Thymus (tissue), 11 donors: ENCODE results near the gene S100A3. TPM values are rescaled to one million over a fixed set of nuclear protein-coding genes. Genes with fewer than 3 reads are reported as not detected.

Experiments used
- DNase-seq, 9 donors: peaks; one replicate each; pipeline ENCODE4 v3.0.0-alpha.2; 2013; ENCODE audit warnings: low spot score in 9 of 9, low read depth in 6 of 9, missing footprints in 1 of 9
- H3K27ac ChIP-seq, 2 donors: one replicate each; pipeline ENCODE4 v1.5.1; 2013; ENCODE audit warnings: control low read depth in 1 of 2, low read depth in 1 of 2, low read length in 1 of 2, mild to moderate bottlenecking in 1 of 2, moderate library complexity in 1 of 2
- H3K27me3 ChIP-seq, 2 donors: one replicate each; pipeline ENCODE4 v1.5.1; 2013; ENCODE audit warnings: low read length in 1 of 2; ENCODE audit not compliant: control insufficient read depth in 2 of 2, insufficient read depth in 1 of 2
- H3K36me3 ChIP-seq, 2 donors: one replicate each; pipeline ENCODE4 v1.5.1; 2013; ENCODE audit warnings: low read length in 1 of 2, mild to moderate bottlenecking in 1 of 2, moderate library complexity in 1 of 2; ENCODE audit not compliant: control insufficient read depth in 2 of 2, insufficient read depth in 2 of 2
- H3K4me1 ChIP-seq, 2 donors: one replicate each; pipeline ENCODE4 v1.5.1; 2013; ENCODE audit warnings: low read length in 2 of 2; ENCODE audit not compliant: control insufficient read depth in 2 of 2, insufficient read depth in 2 of 2
- H3K4me3 ChIP-seq, 2 donors: one replicate each; pipeline ENCODE4 v1.5.1; 2013; ENCODE audit warnings: low read length in 2 of 2, control low read depth in 1 of 2, mild to moderate bottlenecking in 1 of 2
- H3K9me3 ChIP-seq, 2 donors: one replicate each; pipeline ENCODE4 v1.5.1; 2013; ENCODE audit warnings: low read length in 1 of 2, mild to moderate bottlenecking in 1 of 2; ENCODE audit not compliant: control insufficient read depth in 2 of 2, insufficient read depth in 1 of 2
- WGBS: extraction: QIAGEN DNeasy Blood & Tissue Kit; methylation state at CpG from one replicate; pipeline ENCODE4 v1.1.7; 2013; 5-methylcytosine and 5-hydroxymethylcytosine counted together
- polyA plus RNA-seq: library from polyadenylated mRNA; stranded (reverse); fragments of 200-250 nt; gene quantifications from one replicate; pipeline ENCODE4 v1.2.3, GENCODE V29; 2013
- total RNA-seq: library from RNA; stranded (reverse); fragments of 120-200 nt; gene quantifications from one replicate; pipeline ENCODE4 v1.2.4, GENCODE V29; 2013
- donor health status: healthy.

S100A3 gene
- total and polyA plus RNA-seq, 2 donors: 0.38 to 2.6 TPM

- H3K36me3 ChIP-seq: peaks cover 0 to 3% of the 10 kb centered on the region in 2 donors
- peaks cover 28 to 61% of the 10 kb centered on the region in 2 donors for H3K4me1 ChIP-seq
- no peak overlapping the region for H3K4me3 ChIP-seq
- peaks cover 0 to 5% of the 10 kb centered on the region in 2 donors for H3K9me3 ChIP-seq
- WGBS: 88% methylated on average over 13 of the region's 13 CpGs
- H3K27me3 ChIP-seq: no peaks in the 10 kb centered on the region
- no peak for DNase-seq
- peak overlapping the region; percentile 10 to 66 for H3K27ac ChIP-seq
Measured at GRCh38 chr1:153533689-153534201, 15.3 kb downstream of the S100A3 start.

GRCh38 chr1:153532769-153533599 is 16.1 kb downstream of the S100A3 start:
- peak overlapping the region; percentile 59 to 66 for H3K27ac ChIP-seq
- peaks cover 28 to 55% of the 10 kb centered on the region in 2 donors for H3K4me1 ChIP-seq
- no peak overlapping the region for H3K4me3 ChIP-seq

GRCh38 chr1:153532181-153532580 is 16.9 kb downstream of the S100A3 start:
- Histone ChIP-seq H3K9me3 (peaks cover 0 to 3% of the 10 kb centered on the region in 2 donors), H3K27ac (peak overlapping the region; percentile 59 to 68), H3K36me3 (peaks cover 0 to 3% of the 10 kb centered on the region in 2 donors), H3K27me3 (no peaks in the 10 kb centered on the region), H3K4me1 (peaks cover 28 to 55% of the 10 kb centered on the region in 2 donors), H3K4me3 (no peak overlapping the region)
- 97% methylated on average over 2 of the region's 2 CpGs for WGBS
- DNase-seq: peak in 1 of 9 donors; percentile 59

More at GRCh38 chr1:153532769-153533599, 16.1 kb downstream of the S100A3 start:
- Histone ChIP-seq H3K27me3 (no peaks in the 10 kb centered on the region), H3K36me3 (peaks cover 0 to 3% of the 10 kb centered on the region in 2 donors), H3K9me3 (peaks cover 0 to 5% of the 10 kb centered on the region in 2 donors)
- peak in 8 of 9 donors; percentile 48 to 89 (median 72) for DNase-seq
- 34% methylated on average over 34 of the region's 34 CpGs for WGBS

GRCh38 chr1:153531638-153532037 is 17.4 kb downstream of the S100A3 start:
- no peaks in the 10 kb centered on the region for H3K9me3 ChIP-seq
- H3K4me1 ChIP-seq: peaks cover 23 to 50% of the 10 kb centered on the region in 2 donors
- no peak overlapping the region for H3K4me3 ChIP-seq
- no peaks in the 10 kb centered on the region for H3K27me3 ChIP-seq
- DNase-seq: no peak
- 100% methylated on average over 3 of the region's 3 CpGs for WGBS
- H3K36me3 ChIP-seq: peaks cover 0 to 3% of the 10 kb centered on the region in 2 donors
- H3K27ac ChIP-seq: peak overlapping the region in 1 of 2 donors; percentile 59

- Histone ChIP-seq H3K4me3 (no peak overlapping the region), H3K4me1 (peaks cover 9 to 13% of the 10 kb centered on the region in 2 donors), H3K9me3 (no peaks in the 10 kb centered on the region), H3K36me3 (no peaks in the 10 kb centered on the region), H3K27ac (no peak overlapping the region), H3K27me3 (no peaks in the 10 kb centered on the region)
- WGBS: 92% methylated on average over 5 of the region's 5 CpGs
- no peak for DNase-seq
Measured at GRCh38 chr1:153527683-153528040, 21.4 kb downstream of the S100A3 start.

- Histone ChIP-seq H3K9me3 (no peaks in the 10 kb centered on the region), H3K36me3 (no peaks in the 10 kb centered on the region), H3K4me3 (no peak overlapping the region), H3K4me1 (peaks cover 6 to 8% of the 10 kb centered on the region in 2 donors), H3K27me3 (no peaks in the 10 kb centered on the region), H3K27ac (peak overlapping the region in 1 of 2 donors; percentile 55)
- 95% methylated on average over 8 of the region's 8 CpGs for WGBS
- DNase-seq: no peak
Measured at GRCh38 chr1:153527023-153527682, 21.9 kb downstream of the S100A3 start.

- H3K36me3 ChIP-seq: no peaks in the 10 kb centered on the region
- DNase-seq: no peak
- H3K4me3 ChIP-seq: no peak overlapping the region
- H3K27ac ChIP-seq: peak overlapping the region in 1 of 2 donors; percentile 25
- H3K9me3 ChIP-seq: no peaks in the 10 kb centered on the region
- H3K4me1 ChIP-seq: no peaks in the 10 kb centered on the region
- H3K27me3 ChIP-seq: no peaks in the 10 kb centered on the region
- 76% methylated on average over 8 of the region's 8 CpGs for WGBS
Measured at GRCh38 chr1:153526132-153526543, 22.9 kb downstream of the S100A3 start.

GRCh38 chr1:153525088-153525728 is 23.9 kb downstream of the S100A3 start:
- DNase-seq: no peak
- WGBS: 79% methylated on average over 3 of the region's 3 CpGs
- H3K27me3 ChIP-seq: no peaks in the 10 kb centered on the region

More at GRCh38 chr1:153525088-153525728, 23.9 kb downstream of the S100A3 start:
- Histone ChIP-seq H3K4me3 (no peak overlapping the region), H3K27ac (no peak overlapping the region), H3K9me3 (no peaks in the 10 kb centered on the region), H3K4me1 (no peaks in the 10 kb centered on the region), H3K36me3 (no peaks in the 10 kb centered on the region)
